HL-60/S4 treated with retinoic acid at 250 ng/mL for 4 days and 3 days (cell line): ENCODE data around the gene CPED1.
"Not testable (repeated sequence)": the region's sequence is repeated elsewhere in the genome, so short reads cannot be mapped to it uniquely, and the experiment has no call there.

ENCODE experiments used
- in situ Hi-C: fragments of 300-500 bp; cut with MboI; formaldehyde crosslinking; loops from 2 replicates; pipeline ENCODE4 v1.7.0; 2022; ENCODE audit warnings: low sequenced_read_pairs

CPED1 gene

GRCh38 chr7:120994512-120995410 lies 6.2 kb downstream of the CPED1 start:
- in situ Hi-C loops, result loop anchor here (25.0 kb wide), 1 partner anchor 93 kb away; no protein-coding TSS in a partner anchor

DNA sequence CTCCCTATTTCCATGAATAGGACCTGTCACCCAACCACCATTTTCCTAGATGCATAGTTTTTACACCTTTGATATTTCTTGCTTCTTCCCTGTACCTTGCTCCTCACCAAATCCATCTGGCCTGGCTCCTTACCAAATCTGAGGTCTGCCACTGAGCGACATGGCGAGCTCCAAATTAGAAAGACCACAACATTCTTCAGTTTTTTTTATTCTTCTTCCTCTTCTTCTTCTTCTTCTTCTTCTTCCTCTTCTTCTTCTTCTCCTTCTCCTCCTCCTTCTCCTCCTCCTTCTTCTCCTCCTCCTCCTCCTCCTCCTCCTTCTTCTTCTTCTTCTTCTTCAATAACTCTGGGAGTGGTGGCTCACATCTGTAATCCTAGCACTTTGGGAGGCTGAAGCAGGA lies 7.1 kb downstream of the CPED1 start:
- in situ Hi-C loops, result loop anchor here (25.0 kb wide), 1 partner anchor 92 kb away; no protein-coding TSS in a partner anchor

GRCh38 chr7:120996333-120996987 lies 7.9 kb downstream of the CPED1 start:
- in situ Hi-C loops, result loop anchor here (25.0 kb wide), 1 partner anchor 91 kb away; no protein-coding TSS in a partner anchor

DNA sequence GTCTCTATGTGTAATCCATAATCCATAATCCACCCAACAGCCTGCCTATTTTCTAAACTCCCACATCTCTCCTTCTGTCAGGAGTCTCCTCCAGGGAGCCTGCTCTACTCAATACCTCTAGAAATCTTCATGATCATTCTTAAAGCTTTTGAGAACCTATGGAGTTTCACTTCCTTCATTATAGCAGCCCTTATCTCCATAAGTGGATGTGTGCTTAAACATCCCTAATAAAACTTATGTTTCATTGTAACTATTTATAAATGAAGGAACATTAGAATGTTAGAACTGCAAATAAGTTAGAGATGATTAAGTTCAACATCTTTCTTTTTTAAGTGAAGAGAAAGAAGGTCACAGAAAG lies 8.5 kb downstream of the CPED1 start:
- in situ Hi-C loops, result loop anchor here (25.0 kb wide), 1 partner anchor 90 kb away; no protein-coding TSS in a partner anchor

DNA sequence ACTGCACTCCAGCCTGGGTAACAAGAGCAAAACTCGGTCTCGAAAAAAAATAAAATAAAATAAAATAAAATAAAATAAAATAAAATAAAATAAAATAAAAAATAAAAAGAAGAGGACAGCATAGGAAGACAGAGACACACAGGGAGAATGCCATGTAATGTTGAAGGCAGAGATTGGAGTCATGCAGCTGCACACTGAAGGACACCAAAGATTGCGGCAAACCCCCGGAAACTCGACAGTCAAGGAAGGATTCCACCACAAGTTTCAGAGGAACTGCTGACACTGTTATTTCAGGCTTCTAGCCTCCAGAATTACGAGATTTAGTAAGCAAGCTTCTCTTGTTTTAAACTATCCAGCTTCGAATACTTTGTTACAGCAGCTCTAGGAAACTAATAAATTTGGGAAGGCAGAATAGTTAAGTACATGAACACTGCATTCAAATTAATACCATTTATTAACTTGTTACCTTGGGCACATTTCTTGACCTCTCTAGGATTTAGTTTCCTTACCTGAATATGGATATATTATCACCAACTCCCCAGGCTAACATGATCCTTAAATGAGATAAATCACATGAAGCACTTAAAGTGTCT lies 9.5 kb downstream of the CPED1 start:
- in situ Hi-C loops, result loop anchor here (25.0 kb wide), 1 partner anchor 89 kb away; no protein-coding TSS in a partner anchor

DNA sequence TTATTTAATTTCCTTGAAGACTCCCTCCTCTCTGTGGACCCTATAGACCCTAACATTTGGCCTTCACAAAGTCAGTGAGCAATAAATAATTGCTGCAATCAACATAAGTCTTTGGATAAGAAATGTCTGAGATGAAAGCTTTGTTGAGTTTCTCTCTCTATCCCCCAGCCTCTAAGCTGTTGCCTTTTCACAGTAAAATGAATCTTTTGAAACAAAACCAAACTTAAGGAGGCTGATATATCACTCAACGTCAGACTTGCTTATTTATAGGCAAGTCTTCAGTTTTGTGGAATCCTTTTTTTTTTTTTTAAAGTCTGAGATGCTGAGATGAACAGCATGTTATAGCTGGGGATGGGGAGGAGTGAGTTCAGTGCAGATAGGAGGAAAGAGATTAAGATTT lies 10.0 kb downstream of the CPED1 start:
- in situ Hi-C loops, result loop anchor here (25.0 kb wide), 1 partner anchor 89 kb away; no protein-coding TSS in a partner anchor

GRCh38 chr7:120998996-120999565 lies 10.6 kb downstream of the CPED1 start:
- in situ Hi-C loops, result loop anchor here (25.0 kb wide), 1 partner anchor 88 kb away; no protein-coding TSS in a partner anchor

- in situ Hi-C loops, result no loop called here
Observed at GRCh38 chr7:121000081-121000983, 11.8 kb downstream of the CPED1 start.

- in situ Hi-C loops, result no loop called here
Observed at GRCh38 chr7:121001234-121001906, 12.9 kb downstream of the CPED1 start.

DNA sequence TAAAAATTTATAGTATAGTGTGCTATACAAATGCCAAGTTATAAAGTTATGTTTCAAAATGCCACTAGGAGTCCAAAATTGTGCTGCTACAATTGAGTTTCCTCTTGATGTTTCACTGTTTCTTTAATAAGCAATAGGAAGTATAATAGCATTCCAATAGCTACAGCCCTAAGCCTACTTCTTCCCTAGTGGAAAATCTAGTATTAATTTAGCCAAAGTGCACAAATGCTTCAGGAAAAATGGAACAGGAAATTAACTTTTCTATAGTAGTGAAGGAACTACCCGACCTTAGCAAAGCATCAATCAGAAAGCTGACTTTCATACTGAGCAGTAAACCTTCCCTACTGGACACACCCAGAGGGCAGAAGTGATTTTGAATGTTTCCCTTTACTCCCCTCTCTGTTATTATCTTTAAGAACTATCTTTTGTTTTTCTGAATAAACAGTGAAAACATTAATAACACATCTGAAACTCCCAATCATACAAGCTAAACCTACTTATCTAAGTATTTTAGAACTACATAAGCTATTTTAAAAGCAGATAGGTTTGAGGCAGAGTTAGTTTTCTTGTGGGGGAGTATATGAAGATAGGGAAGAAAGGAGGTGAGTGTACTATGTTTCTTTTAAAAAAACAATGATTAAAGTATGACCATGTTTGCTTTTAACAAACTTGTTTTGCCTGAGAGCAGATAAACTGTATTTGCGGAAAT lies 13.7 kb downstream of the CPED1 start:
- in situ Hi-C loops, result no loop called here

- in situ Hi-C loops, result no loop called here
Observed at GRCh38 chr7:121002757-121003200, 14.3 kb downstream of the CPED1 start.

- in situ Hi-C loops, result no loop called here
Observed at GRCh38 chr7:121003986-121004685, 15.6 kb downstream of the CPED1 start.

DNA sequence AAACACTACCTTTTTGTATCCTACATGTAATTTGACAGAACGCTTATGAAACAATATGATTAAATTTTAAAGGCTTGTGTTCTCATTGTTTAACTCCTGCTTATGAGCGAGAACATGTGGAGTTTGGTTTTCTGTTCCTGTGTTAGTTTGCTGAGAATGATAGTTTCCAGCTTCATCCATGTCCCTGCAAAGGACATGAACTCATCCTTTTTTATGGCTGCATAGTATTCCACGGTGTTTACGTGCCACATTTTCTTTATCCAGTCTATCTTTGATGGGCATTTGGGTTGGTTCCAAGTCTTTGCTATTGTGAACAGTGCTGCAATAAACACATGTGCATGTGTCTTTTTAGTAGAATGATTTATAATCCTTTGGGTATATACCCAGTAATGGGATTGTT lies 16.5 kb downstream of the CPED1 start:
- in situ Hi-C loops, result not testable (repeated sequence)

DNA sequence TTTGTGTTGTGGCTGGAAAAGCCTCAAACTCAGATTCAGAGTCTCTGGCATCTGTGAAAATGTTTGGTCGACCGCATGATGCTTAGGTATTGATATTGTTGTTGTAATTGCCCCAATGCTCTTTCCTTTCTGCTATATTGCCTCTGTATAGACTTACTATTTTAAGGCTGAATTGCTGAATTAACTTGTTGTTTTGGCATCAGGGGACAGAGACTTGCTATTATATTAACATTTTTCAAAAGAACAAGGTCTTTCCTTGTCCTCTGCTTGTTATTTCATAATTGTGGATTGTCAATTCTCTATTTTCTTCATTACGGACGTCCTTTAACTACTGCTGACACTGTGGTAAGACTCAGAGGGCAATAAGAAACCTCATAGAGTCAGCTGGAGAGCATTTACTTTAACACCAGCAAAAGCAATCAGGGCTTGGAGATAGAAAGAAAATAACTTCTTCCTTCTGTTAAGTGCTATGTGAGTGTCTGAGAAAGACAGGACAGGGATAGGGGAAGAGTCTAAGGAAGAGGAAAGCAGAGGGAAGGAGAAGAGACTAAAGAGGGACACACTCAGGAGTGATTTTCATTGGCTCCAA lies 17.6 kb downstream of the CPED1 start:
- in situ Hi-C loops, result no loop called here

- in situ Hi-C loops, result no loop called here
Observed at GRCh38 chr7:121006711-121007315, 18.3 kb downstream of the CPED1 start.

DNA sequence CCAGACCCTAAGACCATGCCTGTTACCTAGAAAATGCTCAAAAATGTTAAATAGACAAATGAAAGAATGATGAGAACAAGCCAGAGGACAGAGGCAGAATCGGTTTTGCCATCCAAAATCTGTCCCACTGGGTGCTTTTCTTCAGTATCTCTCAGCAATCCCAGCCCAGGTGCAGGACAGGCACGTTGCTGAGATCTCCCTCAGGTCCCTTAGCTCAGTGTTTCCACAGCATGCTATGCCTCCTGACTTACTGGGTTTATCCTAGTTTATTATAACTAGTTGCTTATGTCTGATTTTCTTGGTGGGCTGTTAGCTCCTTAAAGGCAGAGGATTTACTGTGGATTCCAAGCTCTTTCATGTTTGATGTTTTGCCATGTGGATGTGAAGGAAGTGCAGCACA lies 20.3 kb downstream of the CPED1 start:
- in situ Hi-C loops, result no loop called here

GRCh38 chr7:121011401-121011800 lies 22.9 kb downstream of the CPED1 start:
- in situ Hi-C loops, result no loop called here
